Frontal cortex (tissue), 4 donors: ENCODE results near the gene RBM41. TPM values are rescaled to one million over a fixed set of nuclear protein-coding genes. Genes with fewer than 3 reads are reported as not detected.
A peak's percentile ranks its signal among the peaks of the same experiment; 100 is the strongest.
"Not testable (repeated sequence)": the region's sequence is repeated elsewhere in the genome, so short reads cannot be mapped to it uniquely, and the experiment has no call there.

Experiments
- DNase-seq, 2 donors: peaks; one replicate each; pipeline ENCODE4 v3.0.0; 2012; ENCODE audit warnings: low spot score in 2 of 2
- FAIRE-seq: peaks from 2 replicates; lab custom pipeline; 2012; peaks lifted over from hg19 to GRCh38; lab: Jason Lieb, UNC
- total RNA-seq: library from RNA; depleted of rRNA; stranded (reverse); fragments of >200 nt; gene quantifications from one replicate; pipeline ENCODE4 v1.2.3, GENCODE V29; 2014
- donor health status: control.
- donor health status: control.
- donor health status: control.

Gene RBM41
- 20.4 TPM for total RNA-seq

GRCh38 chrX:107118322-107119147, at the start of gene RBM41:
Gene RBM41 (minus strand): TSS chrX:107118822. CDS start chrX:107118773, 49 bp downstream.
- DNase-seq, result peak; percentile 28 to 39
- no peak for FAIRE-seq

- DNase-seq, result no peak
- FAIRE-seq, result no peak
Observed at GRCh38 chrX:107168257-107168656, 49.6 kb upstream of the RBM41 start.

GRCh38 chrX:107167163-107167921, 48.7 kb upstream of the RBM41 start:
- no peak for FAIRE-seq
- no peak for DNase-seq

- DNase-seq, FAIRE-seq: not testable (repeated sequence)
Observed at GRCh38 chrX:107157618-107158017, 39.0 kb upstream of the RBM41 start.

- DNase-seq, FAIRE-seq: not testable (repeated sequence)
Observed at GRCh38 chrX:107155621-107156430, 37.2 kb upstream of the RBM41 start.

- DNase-seq, result no peak
- FAIRE-seq, result no peak
Observed at GRCh38 chrX:107154787-107155620, 36.4 kb upstream of the RBM41 start.

GRCh38 chrX:107153005-107153404, 34.4 kb upstream of the RBM41 start:
- FAIRE-seq, result no peak
- DNase-seq, result no peak

- DNase-seq (no peak), FAIRE-seq (no peak)
Observed at GRCh38 chrX:107146670-107147069, 28.0 kb upstream of the RBM41 start.

- no peak for FAIRE-seq
- no peak for DNase-seq
Observed at GRCh38 chrX:107135965-107136307, 17.3 kb upstream of the RBM41 start.

GRCh38 chrX:107135049-107135964, 16.7 kb upstream of the RBM41 start:
- no peak for FAIRE-seq
- no peak for DNase-seq

- no peak for DNase-seq
- FAIRE-seq, result no peak
Observed at GRCh38 chrX:107123750-107124149, 5.1 kb upstream of the RBM41 start.

GRCh38 chrX:107119283-107119682, 661 bp upstream of the RBM41 start:
- no peak for FAIRE-seq
- DNase-seq, result no peak

GRCh38 chrX:107117993-107118321, 665 bp downstream of the RBM41 start:
- DNase-seq, result peak in 1 of 2 donors; percentile 0
- no peak for FAIRE-seq

- DNase-seq (no peak), FAIRE-seq (no peak)
Observed at GRCh38 chrX:107107459-107107858, 11.2 kb downstream of the RBM41 start.

GRCh38 chrX:107102980-107103379, 15.6 kb downstream of the RBM41 start:
- DNase-seq, result no peak
- no peak for FAIRE-seq

- no peak for FAIRE-seq
- DNase-seq, result no peak
Observed at GRCh38 chrX:107076158-107076557, 42.5 kb downstream of the RBM41 start.

GRCh38 chrX:107057731-107058130, 60.9 kb downstream of the RBM41 start:
- not testable (repeated sequence) for DNase-seq, FAIRE-seq

- FAIRE-seq (no peak), DNase-seq (no peak)
Observed at GRCh38 chrX:107054978-107055377, 63.6 kb downstream of the RBM41 start.
